H1 (cell line): ENCODE measurements around the gene NOL4L. TPM values are rescaled to one million over a fixed set of nuclear protein-coding genes. Genes with fewer than 3 reads are reported as not detected.

Experiments
- CTCF ChIA-PET: fragments of 300-600 bp; sonication (Branson Sonifier 250); formaldehyde crosslinking; loops from one replicate; lab custom pipeline; 2021; ENCODE audit not compliant: partially characterized antibody; lab: Charles Lee
- POLR2A ChIA-PET: fragments of 300-600 bp; sonication (Branson Sonifier 250); formaldehyde crosslinking; loops from one replicate; lab custom pipeline; 2021; ENCODE audit warnings: inconsistent platforms; ENCODE audit not compliant: partially characterized antibody; lab: Charles Lee
- DNase-seq, 2 experiments: peaks; one replicate each; pipeline versions ENCODE4 v3.0.0 to v3.0.0-alpha.2; 2010 to 2022; ENCODE audit warnings: low spot score in 2 of 2, low read depth in 1 of 2, mixed read lengths in 1 of 2
- FAIRE-seq: peaks from 2 replicates; lab custom pipeline; 2011; peaks lifted over from hg19 to GRCh38; lab: Jason Lieb, UNC
- H2AFZ ChIP-seq: 2 replicates; pipeline ENCODE4 v1.8.1; 2012; ENCODE audit warnings: low read length, inconsistent platforms
- H2AK5ac ChIP-seq: 2 replicates; pipeline ENCODE4 v1.6.1; 2013; ENCODE audit warnings: low read depth, low read length
- H2BK120ac ChIP-seq: replicated peaks from 2 replicates; pipeline ENCODE3; 2013; ENCODE audit warnings: low read depth, low read length, inconsistent platforms
- H2BK12ac ChIP-seq: 2 replicates; pipeline ENCODE4 v1.6.1; 2013; ENCODE audit warnings: low read depth, low read length
- H2BK15ac ChIP-seq: 2 replicates; pipeline ENCODE4 v1.6.1; 2013; ENCODE audit warnings: low read length
- H2BK20ac ChIP-seq: 2 replicates; pipeline ENCODE4 v1.6.1; 2013; ENCODE audit warnings: low read length
- H2BK5ac ChIP-seq: 2 replicates; pipeline ENCODE4 v1.6.1; 2013; ENCODE audit warnings: low read depth, low read length
- H3K14ac ChIP-seq: 2 replicates; pipeline ENCODE4 v1.6.1; 2013; ENCODE audit warnings: inconsistent platforms; ENCODE audit not compliant: insufficient read length
- H3K18ac ChIP-seq: 2 replicates; pipeline ENCODE4 v1.6.1; 2013; ENCODE audit warnings: low read length; ENCODE audit errors: extremely low read depth
- H3K23ac ChIP-seq: 2 replicates; pipeline ENCODE4 v1.6.1; 2013; ENCODE audit warnings: inconsistent platforms; ENCODE audit not compliant: insufficient read length
- H3K23me2 ChIP-seq: 2 replicates; pipeline ENCODE4 v1.6.1; 2013; ENCODE audit warnings: low read depth, low read length
- H3K27ac ChIP-seq: 2 replicates; pipeline ENCODE4 v1.6.1; 2011; ENCODE audit warnings: low read depth, low read length, inconsistent platforms
- H3K27me3 ChIP-seq, 4 experiments: replicated peaks in 1 of 4; 1 replicate in 1 of 4; 2 replicates in 3 of 4; pipeline versions ENCODE4 v1.6.1 to v1.8.1; 2011 to 2013; ENCODE audit warnings: low read length in 3 of 4, mild to moderate bottlenecking in 3 of 4, inconsistent platforms in 2 of 4, mixed read lengths in 2 of 4, moderate library complexity in 1 of 4; ENCODE audit not compliant: control insufficient read depth in 3 of 4, insufficient read depth in 3 of 4; ENCODE audit errors: extremely low read depth in 1 of 4
- H3K36me3 ChIP-seq, 4 experiments: 2 replicates each; pipeline versions ENCODE4 v1.6.1 to v1.8.1; 2011 to 2013; ENCODE audit warnings: mild to moderate bottlenecking in 4 of 4, low read length in 3 of 4, moderate library complexity in 2 of 4, control low read depth in 1 of 4, inconsistent platforms in 1 of 4; ENCODE audit not compliant: insufficient read depth in 4 of 4, control insufficient read depth in 2 of 4
- H3K4ac ChIP-seq: replicated peaks from 2 replicates; pipeline ENCODE3; 2013; ENCODE audit warnings: low read length, low read depth, mixed read lengths, inconsistent platforms; ENCODE audit not compliant: insufficient read length
- H3K4me1 ChIP-seq, 4 experiments: replicated peaks in 1 of 4; 1 replicate in 1 of 4; 2 replicates in 3 of 4; pipeline versions ENCODE4 v1.6.1 to v1.8.1; 2011 to 2013; ENCODE audit warnings: low read length in 3 of 4, inconsistent platforms in 2 of 4, mixed read lengths in 1 of 4; ENCODE audit not compliant: insufficient read depth in 4 of 4, control insufficient read depth in 3 of 4
- H3K4me2 ChIP-seq, 2 experiments: 2 replicates each; pipeline versions ENCODE4 v1.6.1 to v1.8.1; 2011 to 2013; ENCODE audit warnings: low read depth in 2 of 2, low read length in 2 of 2, control low read depth in 1 of 2, inconsistent platforms in 1 of 2, mild to moderate bottlenecking in 1 of 2; ENCODE audit not compliant: insufficient read depth in 1 of 2
- H3K4me3 ChIP-seq, 4 experiments: fragments of 200-600, 300-600 bp in 1 of 4; sonication (generic), shearing (Covaris generic), sonication (Bioruptor Twin) in 1 of 4; 2 replicates each; pipeline versions ENCODE4 v1.5.1 to v1.8.1; 2011 to 2016; ENCODE audit warnings: low read length in 4 of 4, low read depth in 3 of 4, control low read depth in 2 of 4, inconsistent platforms in 2 of 4, mild to moderate bottlenecking in 2 of 4, mixed read lengths in 1 of 4, moderate library complexity in 1 of 4; ENCODE audit not compliant: insufficient read depth in 2 of 4; ENCODE audit errors: extremely low read depth in 1 of 4
- H3K56ac ChIP-seq: replicated peaks from 2 replicates; pipeline ENCODE3; 2013; ENCODE audit warnings: low read depth, mild to moderate bottlenecking, mixed read lengths, low read length, inconsistent platforms; ENCODE audit not compliant: insufficient read length
- H3K79me1 ChIP-seq: 2 replicates; pipeline ENCODE4 v1.6.1; 2013; ENCODE audit warnings: low read depth, low read length, control low read depth
- H3K79me2 ChIP-seq, 2 experiments: 2 replicates each; pipeline versions ENCODE4 v1.6.1 to v1.8.1; 2012 to 2013; ENCODE audit warnings: low read length in 2 of 2, mild to moderate bottlenecking in 2 of 2, inconsistent platforms in 1 of 2; ENCODE audit not compliant: insufficient read depth in 2 of 2, control insufficient read depth in 1 of 2
- H3K9ac ChIP-seq, 4 experiments: replicated peaks in 1 of 4; 1 replicate in 1 of 4; 2 replicates in 3 of 4; pipeline versions ENCODE4 v1.6.1 to v1.8.1; 2011 to 2013; ENCODE audit warnings: low read depth in 3 of 4, low read length in 3 of 4, control low read depth in 2 of 4, mild to moderate bottlenecking in 2 of 4, moderate library complexity in 2 of 4, inconsistent platforms in 1 of 4; ENCODE audit errors: extremely low read depth in 1 of 4
- H3K9me3 ChIP-seq, 2 experiments: 2 replicates each; pipeline versions ENCODE4 v1.6.1 to v1.8.1; 2012 to 2013; ENCODE audit warnings: mild to moderate bottlenecking in 2 of 2, moderate library complexity in 2 of 2, control low read depth in 1 of 2, inconsistent platforms in 1 of 2, low read depth in 1 of 2, low read length in 1 of 2, mixed read lengths in 1 of 2; ENCODE audit not compliant: insufficient read depth in 2 of 2
- H4K20me1 ChIP-seq, 2 experiments: replicated peaks in 1 of 2; 2 replicates each; pipeline versions ENCODE3 to v1.8.1; 2011 to 2013; ENCODE audit warnings: inconsistent platforms in 2 of 2, low read length in 2 of 2, mild to moderate bottlenecking in 1 of 2; ENCODE audit not compliant: insufficient read depth in 2 of 2, control insufficient read depth in 1 of 2
- H4K5ac ChIP-seq: 2 replicates; pipeline ENCODE4 v1.6.1; 2013; ENCODE audit warnings: low read length, low read depth, mixed read lengths, inconsistent platforms; ENCODE audit not compliant: insufficient read length
- H4K8ac ChIP-seq: 2 replicates; pipeline ENCODE4 v1.8.0; 2013; ENCODE audit warnings: mild to moderate bottlenecking, moderate library complexity, low read length, inconsistent platforms; ENCODE audit not compliant: insufficient read depth; ENCODE audit errors: extremely low read depth
- H4K91ac ChIP-seq: replicated peaks from 2 replicates; pipeline ENCODE3; 2013; ENCODE audit warnings: low read length, mixed read lengths, inconsistent platforms; ENCODE audit not compliant: insufficient read length
- ASH2L ChIP-seq: fragments of 200-600, 300-600 bp; sonication (generic); IDR thresholded peaks from one replicate; pipeline ENCODE4 v1.7.1; 2017; ENCODE audit warnings: low read length
- BRCA1 ChIP-seq: IDR thresholded peaks from 2 replicates; pipeline ENCODE4 v1.6.1; 2012; ENCODE audit warnings: low read depth, low read length, improper control_type of control experiment
- EP300 ChIP-seq, 2 experiments: IDR thresholded peaks; 1 replicate in 1 of 2; 2 replicates in 1 of 2; pipeline ENCODE4 v1.6.1; 2011 to 2012; ENCODE audit warnings: low read depth in 2 of 2, low read length in 2 of 2, mild to moderate bottlenecking in 2 of 2, borderline replicate concordance in 1 of 2, inconsistent platforms in 1 of 2, moderate library complexity in 1 of 2
- SP4 ChIP-seq: IDR thresholded peaks from 2 replicates; pipeline ENCODE4 v1.6.1; 2012; ENCODE audit warnings: low read length, inconsistent platforms
- WGBS, 2 experiments: shearing (Covaris generic) in 1 of 2; methylation state at CpG; one replicate each; pipeline versions ENCODE4 v1.1.6 to v1.1.7; 2013 to 2015; ENCODE audit warnings: low lambda C conversion rate in 2 of 2, mixed read lengths in 2 of 2, inconsistent platforms in 1 of 2, low coverage in 1 of 2, missing lambda C conversion rate in 1 of 2; ENCODE audit not compliant: insufficient replicate concordance in 2 of 2, insufficient coverage in 1 of 2, insufficient read length in 1 of 2; ENCODE audit errors: extremely low coverage in 1 of 2, missing lambda C conversion rate in 1 of 2; 5-methylcytosine and 5-hydroxymethylcytosine counted together
- polyA plus RNA-seq, 7 experiments: library from polyadenylated mRNA; depleted of rRNA in 3 of 7; stranded (reverse) in 5 of 7; unstranded in 2 of 7; fragments of >200 nt in 5 of 7; fragments of 200-250 nt in 2 of 7; gene quantifications; 1 replicate in 5 of 7; 2 replicates in 1 of 7; 4 replicates in 1 of 7; pipeline versions ENCODE4 v1.2.1 to v1.2.3, GENCODE V29; 2011 to 2013; ENCODE audit warnings: missing spikeins in 2 of 7, mixed read lengths in 2 of 7
- total RNA-seq: library from RNA; stranded (reverse); fragmentation: NEBNext Ultra II Directional; extraction: Animal tissue kit (Norgen Biotek cat#: 25700); gene quantifications from 2 replicates; pipeline ENCODE4 v1.2.1, GENCODE V29; 2021
- TF ChIP-seq, protein P1 (sequence below), 3 experiments: IDR thresholded peaks; 1 replicate in 2 of 3; 2 replicates in 1 of 3; pipeline versions ENCODE4 v1.5.1 to v1.6.1; 2011; ENCODE audit warnings: low read length in 3 of 3, mild to moderate bottlenecking in 3 of 3, inconsistent platforms in 2 of 3, low read depth in 1 of 3, moderate library complexity in 1 of 3; ENCODE audit not compliant: insufficient read depth in 1 of 3; ENCODE audit errors: control extremely low read depth in 1 of 3

The NOL4L gene
- total and polyA plus RNA-seq, 2 of the 8 experiments (the other 6 are each of a cell fraction or from before 2014, with no cell fraction given) = 15.3 to 23.7 TPM

DNA sequence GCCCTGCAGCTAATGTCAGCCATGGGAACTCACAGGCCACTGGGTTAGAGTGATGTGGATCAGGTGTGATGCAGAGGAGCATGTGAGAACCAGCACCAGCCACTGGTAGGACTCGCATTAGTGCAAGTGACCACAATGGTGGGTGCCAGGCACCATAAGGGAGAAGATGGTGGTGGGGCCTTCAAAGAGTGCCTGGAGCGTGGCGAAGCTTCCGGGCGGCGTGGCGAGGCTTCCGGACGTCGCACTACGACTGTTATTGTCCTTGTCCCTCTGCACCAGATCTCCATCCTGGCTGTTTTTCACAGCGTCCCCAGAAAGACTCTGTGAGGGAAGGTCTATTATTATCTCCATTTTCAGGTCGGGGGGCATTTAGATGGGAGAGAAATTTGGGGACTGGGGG, 44.7 kb upstream of the NOL4L start:
- Histone ChIP-seq H3K79me2 (no peaks in the 10 kb centered on the region), H4K20me1 (no peaks in the 10 kb centered on the region)
- no peak for TF ChIP-seq SP4
- TF ChIP-seq, protein P1, sequence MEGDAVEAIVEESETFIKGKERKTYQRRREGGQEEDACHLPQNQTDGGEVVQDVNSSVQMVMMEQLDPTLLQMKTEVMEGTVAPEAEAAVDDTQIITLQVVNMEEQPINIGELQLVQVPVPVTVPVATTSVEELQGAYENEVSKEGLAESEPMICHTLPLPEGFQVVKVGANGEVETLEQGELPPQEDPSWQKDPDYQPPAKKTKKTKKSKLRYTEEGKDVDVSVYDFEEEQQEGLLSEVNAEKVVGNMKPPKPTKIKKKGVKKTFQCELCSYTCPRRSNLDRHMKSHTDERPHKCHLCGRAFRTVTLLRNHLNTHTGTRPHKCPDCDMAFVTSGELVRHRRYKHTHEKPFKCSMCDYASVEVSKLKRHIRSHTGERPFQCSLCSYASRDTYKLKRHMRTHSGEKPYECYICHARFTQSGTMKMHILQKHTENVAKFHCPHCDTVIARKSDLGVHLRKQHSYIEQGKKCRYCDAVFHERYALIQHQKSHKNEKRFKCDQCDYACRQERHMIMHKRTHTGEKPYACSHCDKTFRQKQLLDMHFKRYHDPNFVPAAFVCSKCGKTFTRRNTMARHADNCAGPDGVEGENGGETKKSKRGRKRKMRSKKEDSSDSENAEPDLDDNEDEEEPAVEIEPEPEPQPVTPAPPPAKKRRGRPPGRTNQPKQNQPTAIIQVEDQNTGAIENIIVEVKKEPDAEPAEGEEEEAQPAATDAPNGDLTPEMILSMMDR (IDR thresholded peaks at IDR 0.05; ENCODE audit: control extremely low read depth in 1 of 3, insufficient read depth in 1 of 3, low read depth in 1 of 3, low read length in 3 of 3) = no peak
- no peak for TF ChIP-seq EP300 (IDR thresholded peaks at IDR 0.05; ENCODE audit: borderline replicate concordance in 1 of 2, low read depth in 2 of 2, low read length in 2 of 2)
- TF ChIP-seq BRCA1 = no peak
- TF ChIP-seq ASH2L = no peak
- TF ChIP-seq, all 59 proteins: peak for 0
- no peak overlapping the region for H2AFZ ChIP-seq
- H3K23ac ChIP-seq = no peak overlapping the region
- ChIA-PET POLR2A (interaction anchor here (0.7 to 1.5 kb wide), 2 partner anchors 60 to 172 kb away, joined by 3 read pairs; no protein-coding TSS in a partner anchor), CTCF (interaction anchor here (0.9 to 3.5 kb wide), 8 partner anchors 10 to 144 kb away, joined by 3 to 25 read pairs (median 4); no protein-coding TSS in a partner anchor)
- no peak overlapping the region for H3K9ac ChIP-seq
- H3K14ac ChIP-seq = no peak overlapping the region
- H2BK20ac ChIP-seq = no peak overlapping the region
- peaks cover 0 to 2% (median 0%) of the 10 kb centered on the region in 4 experiments; a peak in 1 of 7 replicates for H3K27me3 ChIP-seq
- H3K23me2 ChIP-seq = no peaks in the 10 kb centered on the region
- FAIRE-seq (no peak), DNase-seq (no peak)
- 0 out of 2 replicates have a peak overlapping the region, but pooled peaks have one; percentile 39 for H2AK5ac ChIP-seq
- H3K4me2 ChIP-seq = no peak overlapping the region
- H2BK120ac ChIP-seq = no peak overlapping the region
- no peak overlapping the region for H4K8ac ChIP-seq
- 94% methylated on average over 13 of the region's 13 CpGs; no CpG with 5 or more reads in 1 of the 2 experiments for whole genome bisulfite sequencing, 2 experiments
- H3K27ac ChIP-seq = no peak overlapping the region
- no peak overlapping the region for H3K56ac ChIP-seq
- no peaks in the 10 kb centered on the region for H3K9me3 ChIP-seq
- H2BK12ac ChIP-seq = peak overlapping the region; percentile 39; the same call in 1 of the 2 replicates
- no peak overlapping the region; the same call in 1 of the 2 replicates for H3K18ac ChIP-seq
- H3K4me3 ChIP-seq = no peak overlapping the region
- no peaks in the 10 kb centered on the region for H3K36me3 ChIP-seq
- H3K4me1 ChIP-seq = peaks cover 0 to 18% (median 12%) of the 10 kb centered on the region in 4 experiments; a peak in 6 of 7 replicates
- H2BK15ac ChIP-seq = no peak overlapping the region
- H3K4ac ChIP-seq = no peak overlapping the region
- no peaks in the 10 kb centered on the region for H3K79me1 ChIP-seq
- no peak overlapping the region for H4K5ac ChIP-seq
- no peak overlapping the region for H4K91ac ChIP-seq
- no peak overlapping the region for H2BK5ac ChIP-seq
